CD14-positive monocyte (primary cell): ENCODE data around the gene HRH2. TPM values are rescaled to one million over a fixed set of nuclear protein-coding genes. Genes with fewer than 3 reads are reported as not detected.
A peak's percentile ranks its signal among the peaks of the same experiment; 100 is the strongest.

Source experiments
- DNase-seq, 3 donors: peaks; one replicate each; pipeline ENCODE4 v3.0.0-alpha.2; 2011 to 2022
- H2AFZ ChIP-seq: 2 replicates; pipeline ENCODE4 v1.6.0; 2012; ENCODE audit warnings: mild to moderate bottlenecking, low read depth, low read length, inconsistent platforms; ENCODE audit not compliant: insufficient read depth, poor library complexity, severe bottlenecking
- H3K27ac ChIP-seq, 2 donors: 1 replicate in 1 of 2; 2 replicates in 1 of 2; pipeline ENCODE4 v1.5.1; 2012 to 2013; ENCODE audit warnings: low read length in 2 of 2, control low read depth in 1 of 2, inconsistent platforms in 1 of 2, low read depth in 1 of 2, mild to moderate bottlenecking in 1 of 2
- H3K27me3 ChIP-seq, 2 donors: one replicate each; pipeline versions ENCODE4 v1.6.0 to v1.6.1; 2011 to 2013; ENCODE audit warnings: low read length in 2 of 2; ENCODE audit not compliant: control insufficient read depth in 2 of 2, insufficient read depth in 2 of 2
- H3K36me3 ChIP-seq, 2 donors: replicated peaks in 1 of 2; 1 replicate in 1 of 2; 2 replicates in 1 of 2; pipeline versions ENCODE4 v1.5.1 to v1.6.1; 2012 to 2013; ENCODE audit warnings: low read length in 2 of 2, control low read depth in 1 of 2, inconsistent platforms in 1 of 2, mild to moderate bottlenecking in 1 of 2; ENCODE audit not compliant: insufficient read depth in 2 of 2, control insufficient read depth in 1 of 2
- H3K4me1 ChIP-seq, 2 donors: 1 replicate in 1 of 2; 2 replicates in 1 of 2; pipeline versions ENCODE4 v1.5.1 to v1.6.1; 2012 to 2013; ENCODE audit warnings: low read length in 2 of 2, control low read depth in 1 of 2, inconsistent platforms in 1 of 2, mild to moderate bottlenecking in 1 of 2, moderate library complexity in 1 of 2; ENCODE audit not compliant: insufficient read depth in 2 of 2, control insufficient read depth in 1 of 2
- H3K4me2 ChIP-seq: replicated peaks from 2 replicates; pipeline ENCODE3; 2012; ENCODE audit warnings: low read length, moderate library complexity, mild to moderate bottlenecking; ENCODE audit not compliant: poor library complexity, severe bottlenecking; ENCODE audit errors: extremely low read depth
- H3K4me3 ChIP-seq, 3 experiments: fragments of 200-600 bp in 1 of 3; sonication (generic) in 1 of 3; replicated peaks in 1 of 3; 1 replicate in 2 of 3; 2 replicates in 1 of 3; pipeline ENCODE4 v1.5.1; 2011 to 2013; ENCODE audit warnings: low read length in 3 of 3, mild to moderate bottlenecking in 3 of 3, control low read depth in 2 of 3, low read depth in 2 of 3, inconsistent platforms in 1 of 3, moderate library complexity in 1 of 3
- H3K79me2 ChIP-seq: 2 replicates; pipeline ENCODE4 v1.6.0; 2012; ENCODE audit warnings: mild to moderate bottlenecking, control low read depth, inconsistent platforms, low read length, moderate library complexity; ENCODE audit not compliant: insufficient read depth
- H3K9ac ChIP-seq: 2 replicates; pipeline ENCODE4 v1.6.0; 2017; ENCODE audit warnings: low read length, mild to moderate bottlenecking; ENCODE audit not compliant: insufficient read depth, poor library complexity, severe bottlenecking
- H3K9me3 ChIP-seq, 2 donors: replicated peaks in 1 of 2; 1 replicate in 1 of 2; 2 replicates in 1 of 2; pipeline versions ENCODE4 v1.5.1 to v1.6.1; 2012 to 2013; ENCODE audit warnings: low read length in 2 of 2, control low read depth in 1 of 2; ENCODE audit not compliant: control insufficient read depth in 1 of 2, insufficient read depth in 1 of 2
- H4K20me1 ChIP-seq: 2 replicates; pipeline ENCODE4 v1.6.0; 2012; ENCODE audit warnings: mild to moderate bottlenecking, low read length, control low read depth, moderate library complexity; ENCODE audit not compliant: insufficient read depth
- H3K27ac Mint-ChIP-seq, 7 donors: one replicate each; pipeline ENCODE4 v1.8.0; 2020; ENCODE audit warnings: mild to moderate bottlenecking in 7 of 7, mixed read lengths in 7 of 7, moderate library complexity in 6 of 7, inconsistent platforms in 2 of 7
- H3K27me3 Mint-ChIP-seq, 3 donors: one replicate each; pipeline ENCODE4 v1.8.0; 2021 to 2022; ENCODE audit warnings: low read depth in 3 of 3, mild to moderate bottlenecking in 3 of 3, mixed read lengths in 3 of 3, moderate library complexity in 3 of 3, inconsistent platforms in 1 of 3
- H3K36me3 Mint-ChIP-seq, 2 donors: one replicate each; pipeline ENCODE4 v1.8.0; 2020; ENCODE audit warnings: mixed read lengths in 2 of 2, inconsistent platforms in 1 of 2, mild to moderate bottlenecking in 1 of 2
- H3K4me1 Mint-ChIP-seq: one replicate; pipeline ENCODE4 v1.8.0; 2020; ENCODE audit warnings: mild to moderate bottlenecking, mixed read lengths
- H3K4me3 Mint-ChIP-seq, 2 donors: one replicate each; pipeline ENCODE4 v1.8.0; 2020; ENCODE audit warnings: mild to moderate bottlenecking in 2 of 2, mixed read lengths in 2 of 2, moderate library complexity in 1 of 2
- H3K9me3 Mint-ChIP-seq, 7 donors: one replicate each; pipeline ENCODE4 v1.8.0; 2020 to 2022; ENCODE audit warnings: mixed read lengths in 7 of 7, mild to moderate bottlenecking in 6 of 7, moderate library complexity in 6 of 7, inconsistent platforms in 2 of 7
- WGBS: methylation state at CpG from one replicate; pipeline ENCODE4 v1.1.5; 2013; ENCODE audit warnings: missing lambda C conversion rate; ENCODE audit not compliant: insufficient coverage; 5-methylcytosine and 5-hydroxymethylcytosine counted together
- intact Hi-C, 2 donors: fragments of 100-400 bp; cut with micrococcal nuclease; formaldehyde crosslinking; loops; one replicate each; pipeline versions ENCODE4 v1.15.0 to v1.15.1; 2023
- polyA plus RNA-seq, 3 donors: library from polyadenylated mRNA; depleted of rRNA in 1 of 3; unstranded in 2 of 3; stranded (reverse) in 1 of 3; fragments of 300-500 nt in 2 of 3; fragments of >200 nt in 1 of 3; fragmentation: Illumina TruSeq in 2 of 3; gene quantifications; 1 replicate in 2 of 3; 2 replicates in 1 of 3; pipeline ENCODE4 v1.2.3, GENCODE V29; 2012 to 2021
- TF ChIP-seq, protein P1 (sequence below): fragments of 200-600 bp; IDR thresholded peaks from one replicate; pipeline ENCODE4 v1.8.0; 2022; ENCODE audit warnings: antibody characterized with exemption, mild to moderate bottlenecking

Gene HRH2
- polyA plus RNA-seq, 3 donors: 10.6 to 71.7 (median 25.5) TPM

GRCh38 chr5:175712313-175712680, 54.4 kb downstream of the HRH2 start:
- Histone ChIP-seq H3K9ac (no peak overlapping the region), H3K27ac (peak overlapping the region in 1 of 2 donors; percentile 0), H3K79me2 (no peaks in the 10 kb centered on the region), H3K9me3 (peaks cover 12 to 27% of the 10 kb centered on the region in 2 donors), H3K4me2 (no peak overlapping the region), H3K4me1 (no peaks in the 10 kb centered on the region), H3K36me3 (peaks cover 32 to 36% of the 10 kb centered on the region in 2 donors), H3K4me3 (no peak overlapping the region), H4K20me1 (peaks cover 52% of the 10 kb centered on the region), H2AFZ (no peak overlapping the region), H3K27me3 (no peaks in the 10 kb centered on the region)
- H3K4me3 Mint-ChIP-seq: no peak overlapping the region
- peaks cover 14 to 29% (median 19%) of the 10 kb centered on the region in 7 donors for H3K9me3 Mint-ChIP-seq
- H3K27ac Mint-ChIP-seq: peak overlapping the region in 1 of 7 donors; percentile 31
- no peak for DNase-seq
- intact Hi-C loops: no loop called here
- TF ChIP-seq, protein P1, sequence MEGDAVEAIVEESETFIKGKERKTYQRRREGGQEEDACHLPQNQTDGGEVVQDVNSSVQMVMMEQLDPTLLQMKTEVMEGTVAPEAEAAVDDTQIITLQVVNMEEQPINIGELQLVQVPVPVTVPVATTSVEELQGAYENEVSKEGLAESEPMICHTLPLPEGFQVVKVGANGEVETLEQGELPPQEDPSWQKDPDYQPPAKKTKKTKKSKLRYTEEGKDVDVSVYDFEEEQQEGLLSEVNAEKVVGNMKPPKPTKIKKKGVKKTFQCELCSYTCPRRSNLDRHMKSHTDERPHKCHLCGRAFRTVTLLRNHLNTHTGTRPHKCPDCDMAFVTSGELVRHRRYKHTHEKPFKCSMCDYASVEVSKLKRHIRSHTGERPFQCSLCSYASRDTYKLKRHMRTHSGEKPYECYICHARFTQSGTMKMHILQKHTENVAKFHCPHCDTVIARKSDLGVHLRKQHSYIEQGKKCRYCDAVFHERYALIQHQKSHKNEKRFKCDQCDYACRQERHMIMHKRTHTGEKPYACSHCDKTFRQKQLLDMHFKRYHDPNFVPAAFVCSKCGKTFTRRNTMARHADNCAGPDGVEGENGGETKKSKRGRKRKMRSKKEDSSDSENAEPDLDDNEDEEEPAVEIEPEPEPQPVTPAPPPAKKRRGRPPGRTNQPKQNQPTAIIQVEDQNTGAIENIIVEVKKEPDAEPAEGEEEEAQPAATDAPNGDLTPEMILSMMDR: no peak
- H3K27me3 Mint-ChIP-seq: peaks cover 0 to 2% (median 0%) of the 10 kb centered on the region in 3 donors
- H3K4me1 Mint-ChIP-seq: peaks cover 30% of the 10 kb centered on the region
- H3K36me3 Mint-ChIP-seq: peaks cover 51 to 57% of the 10 kb centered on the region in 2 donors
- WGBS: 98% methylated on average over 7 of the region's 8 CpGs

DNA sequence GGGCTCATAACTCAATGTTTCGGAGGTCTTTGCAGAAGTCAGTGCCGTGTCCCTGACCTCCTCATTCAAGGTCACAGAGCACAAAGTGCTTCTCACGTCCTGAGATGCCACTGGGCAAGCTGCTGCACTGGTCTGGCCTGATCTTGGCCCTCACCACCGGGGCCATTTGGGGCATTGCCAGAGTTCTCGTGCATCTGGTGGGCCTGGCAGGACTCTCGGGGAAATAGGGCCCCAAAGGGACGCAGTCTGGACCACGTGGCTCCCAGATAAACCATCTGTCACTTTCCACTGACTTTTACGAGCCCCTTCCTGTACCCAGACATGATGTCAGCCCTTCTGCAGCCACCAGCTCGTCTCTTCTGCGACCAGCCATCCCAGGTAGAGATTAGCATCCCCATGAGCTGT, 54.8 kb downstream of the HRH2 start:
- Histone ChIP-seq H3K36me3 (peaks cover 29 to 33% of the 10 kb centered on the region in 2 donors), H3K27me3 (no peaks in the 10 kb centered on the region), H2AFZ (no peak overlapping the region), H4K20me1 (peaks cover 48% of the 10 kb centered on the region), H3K4me2 (no peak overlapping the region), H3K9me3 (peaks cover 12 to 27% of the 10 kb centered on the region in 2 donors), H3K27ac (no peak overlapping the region), H3K9ac (no peak overlapping the region), H3K4me1 (peaks cover 0 to 4% of the 10 kb centered on the region in 2 donors), H3K4me3 (no peak overlapping the region), H3K79me2 (no peaks in the 10 kb centered on the region)
- Mint-ChIP-seq H3K27me3 (peaks cover 0 to 2% (median 0%) of the 10 kb centered on the region in 3 donors), H3K4me3 (no peak overlapping the region), H3K36me3 (peaks cover 49 to 54% of the 10 kb centered on the region in 2 donors), H3K9me3 (peaks cover 14 to 30% (median 23%) of the 10 kb centered on the region in 7 donors), H3K27ac (peak overlapping the region in 3 of 7 donors; percentile 7 to 63 (median 34)), H3K4me1 (peaks cover 34% of the 10 kb centered on the region)
- 56% methylated on average over 9 of the region's 11 CpGs for WGBS
- intact Hi-C loops: no loop called here
- no peak for DNase-seq
- TF ChIP-seq, protein P1: no peak
